ENCODE results near the gene PTGR3. TPM values are rescaled to one million over a fixed set of nuclear protein-coding genes. Genes with fewer than 3 reads are reported as not detected.

PTGR3 gene
- total RNA-seq, 1 experiment from 2014 or later, result 1.6 TPM

DNA sequence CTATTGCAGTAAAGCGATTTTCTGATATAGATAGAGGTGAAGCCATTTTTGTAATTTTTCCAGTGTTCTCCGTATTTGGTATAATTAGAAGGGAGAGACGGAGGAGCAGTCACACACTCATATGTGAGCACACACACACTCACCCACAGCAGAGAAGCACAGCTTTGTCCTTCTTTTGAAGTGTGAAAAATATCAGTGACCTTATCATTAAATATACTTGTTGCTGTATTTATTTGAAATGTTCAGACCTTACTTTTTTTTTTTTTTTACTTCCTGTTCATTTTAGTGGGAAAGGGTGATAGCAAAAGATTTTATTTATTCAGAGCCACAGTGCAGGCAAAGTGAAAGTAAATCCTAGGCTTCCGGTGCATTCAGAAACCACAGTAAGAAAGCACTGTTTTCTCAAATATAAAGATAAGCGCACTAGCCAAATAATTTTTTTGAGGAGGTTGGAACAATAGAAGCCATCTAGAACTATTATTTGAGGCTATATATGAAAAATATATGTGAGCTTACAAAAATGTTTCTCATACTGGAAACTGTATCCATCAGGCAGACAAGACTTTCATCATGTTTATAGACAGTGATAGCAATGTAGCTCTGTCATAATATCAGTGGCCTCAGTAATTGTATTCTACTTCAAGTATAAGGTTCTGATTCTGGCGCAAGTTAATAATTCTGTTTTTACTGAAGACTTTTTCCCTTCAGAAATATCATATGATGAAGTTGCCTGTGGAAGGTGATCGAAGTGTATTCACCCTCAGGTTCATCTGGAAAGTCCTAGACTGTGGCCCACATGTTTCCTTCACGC is 38.9 kb upstream of the PTGR3 start:
- WGBS (ENCODE audit: extremely low coverage, insufficient read length, low lambda C conversion rate), result no CpG with 5 or more reads among the region's 8 CpGs
- H3K27me3 Mint-ChIP-seq (ENCODE audit: low read depth), result no peaks in the 10 kb centered on the region
- no peaks in the 10 kb centered on the region for H3K9me3 ChIP-seq (ENCODE audit: control insufficient read depth, low read depth, low read length)
- no peak overlapping the region for H3K27ac Mint-ChIP-seq
- H3K27me3 ChIP-seq (ENCODE audit: insufficient read depth, low read length), result no peaks in the 10 kb centered on the region
- no peak overlapping the region for H3K14ac ChIP-seq (ENCODE audit: insufficient read depth, low read length)
- no peak overlapping the region for H2AFZ ChIP-seq (ENCODE audit: low read length)
- H3K18ac ChIP-seq (ENCODE audit: insufficient read length, low read depth, low read length), result no peak overlapping the region
- H3K4me1 ChIP-seq (ENCODE audit: insufficient read depth, low read length), result no peaks in the 10 kb centered on the region
- no peak overlapping the region for H3K9ac ChIP-seq (ENCODE audit: extremely low read depth, insufficient read length, low read length)
- H3K23me2 ChIP-seq (ENCODE audit: insufficient read length, low read depth, low read length, poor library complexity, severe bottlenecking), result no peaks in the 10 kb centered on the region
- no peak overlapping the region for H3K4me2 ChIP-seq (ENCODE audit: insufficient read depth, insufficient read length, low read length)
- H2BK12ac ChIP-seq (ENCODE audit: insufficient read length, low read depth, low read length), result no peak overlapping the region
- no peak overlapping the region for H4K5ac ChIP-seq (ENCODE audit: insufficient read length, low read depth, low read length)
- no peak overlapping the region for H3K4me3 Mint-ChIP-seq
- H4K20me1 ChIP-seq (ENCODE audit: control insufficient read depth, insufficient read depth, insufficient read length), result no peaks in the 10 kb centered on the region
- no peak overlapping the region for H2BK15ac ChIP-seq (ENCODE audit: low read depth, low read length)
- H2BK120ac ChIP-seq (ENCODE audit: low read depth, low read length, poor library complexity, severe bottlenecking), result no peak overlapping the region
- no peak overlapping the region for H3T11ph ChIP-seq (ENCODE audit: low read length)
- no peaks in the 10 kb centered on the region for H3K4me1 Mint-ChIP-seq
- no peak overlapping the region for H3K23ac ChIP-seq (ENCODE audit: insufficient read length, low read depth, low read length)
- H2AK5ac ChIP-seq (ENCODE audit: insufficient read length, low read length), result no peak overlapping the region
- no peaks in the 10 kb centered on the region for H3K79me2 ChIP-seq (ENCODE audit: insufficient read depth, low read length)
- no peak for DNase-seq
- no peak overlapping the region for H4K91ac ChIP-seq (ENCODE audit: insufficient read length, low read depth, low read length)
- H3K27ac ChIP-seq (ENCODE audit: insufficient read length, low read depth, low read length), result no peak overlapping the region
- no peaks in the 10 kb centered on the region for H3K79me1 ChIP-seq (ENCODE audit: insufficient read depth, low read depth, low read length, poor library complexity, severe bottlenecking)
- no peak overlapping the region for H2BK5ac ChIP-seq (ENCODE audit: insufficient read length, low read length)
- H3K4ac ChIP-seq (ENCODE audit: low read depth, low read length), result no peak overlapping the region
- no peak overlapping the region for H2BK20ac ChIP-seq (ENCODE audit: low read depth, low read length, poor library complexity, severe bottlenecking)
- H3K56ac ChIP-seq (ENCODE audit: insufficient read length, low read depth, low read length), result no peak overlapping the region
- no peaks in the 10 kb centered on the region; a peak in 1 of 5 replicates for H3K9me3 Mint-ChIP-seq
- no peak overlapping the region for H4K8ac ChIP-seq (replicated peaks; ENCODE audit: insufficient read length, low read depth, low read length)
- H3K36me3 Mint-ChIP-seq (ENCODE audit: insufficient read depth in 1 of 3, low read depth in 3 of 3), result no peaks in the 10 kb centered on the region
- TF ChIP-seq, protein P1, sequence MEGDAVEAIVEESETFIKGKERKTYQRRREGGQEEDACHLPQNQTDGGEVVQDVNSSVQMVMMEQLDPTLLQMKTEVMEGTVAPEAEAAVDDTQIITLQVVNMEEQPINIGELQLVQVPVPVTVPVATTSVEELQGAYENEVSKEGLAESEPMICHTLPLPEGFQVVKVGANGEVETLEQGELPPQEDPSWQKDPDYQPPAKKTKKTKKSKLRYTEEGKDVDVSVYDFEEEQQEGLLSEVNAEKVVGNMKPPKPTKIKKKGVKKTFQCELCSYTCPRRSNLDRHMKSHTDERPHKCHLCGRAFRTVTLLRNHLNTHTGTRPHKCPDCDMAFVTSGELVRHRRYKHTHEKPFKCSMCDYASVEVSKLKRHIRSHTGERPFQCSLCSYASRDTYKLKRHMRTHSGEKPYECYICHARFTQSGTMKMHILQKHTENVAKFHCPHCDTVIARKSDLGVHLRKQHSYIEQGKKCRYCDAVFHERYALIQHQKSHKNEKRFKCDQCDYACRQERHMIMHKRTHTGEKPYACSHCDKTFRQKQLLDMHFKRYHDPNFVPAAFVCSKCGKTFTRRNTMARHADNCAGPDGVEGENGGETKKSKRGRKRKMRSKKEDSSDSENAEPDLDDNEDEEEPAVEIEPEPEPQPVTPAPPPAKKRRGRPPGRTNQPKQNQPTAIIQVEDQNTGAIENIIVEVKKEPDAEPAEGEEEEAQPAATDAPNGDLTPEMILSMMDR (conservative IDR thresholded peaks at IDR 0.05), result no peak
